Measurements from ENCODE around the gene SLC25A20. TPM values are rescaled to one million over a fixed set of nuclear protein-coding genes. Genes with fewer than 3 reads are reported as not detected.

The SLC25A20 gene
- total RNA-seq, 1 donor from 2014 or later = 4.7 TPM

DNA sequence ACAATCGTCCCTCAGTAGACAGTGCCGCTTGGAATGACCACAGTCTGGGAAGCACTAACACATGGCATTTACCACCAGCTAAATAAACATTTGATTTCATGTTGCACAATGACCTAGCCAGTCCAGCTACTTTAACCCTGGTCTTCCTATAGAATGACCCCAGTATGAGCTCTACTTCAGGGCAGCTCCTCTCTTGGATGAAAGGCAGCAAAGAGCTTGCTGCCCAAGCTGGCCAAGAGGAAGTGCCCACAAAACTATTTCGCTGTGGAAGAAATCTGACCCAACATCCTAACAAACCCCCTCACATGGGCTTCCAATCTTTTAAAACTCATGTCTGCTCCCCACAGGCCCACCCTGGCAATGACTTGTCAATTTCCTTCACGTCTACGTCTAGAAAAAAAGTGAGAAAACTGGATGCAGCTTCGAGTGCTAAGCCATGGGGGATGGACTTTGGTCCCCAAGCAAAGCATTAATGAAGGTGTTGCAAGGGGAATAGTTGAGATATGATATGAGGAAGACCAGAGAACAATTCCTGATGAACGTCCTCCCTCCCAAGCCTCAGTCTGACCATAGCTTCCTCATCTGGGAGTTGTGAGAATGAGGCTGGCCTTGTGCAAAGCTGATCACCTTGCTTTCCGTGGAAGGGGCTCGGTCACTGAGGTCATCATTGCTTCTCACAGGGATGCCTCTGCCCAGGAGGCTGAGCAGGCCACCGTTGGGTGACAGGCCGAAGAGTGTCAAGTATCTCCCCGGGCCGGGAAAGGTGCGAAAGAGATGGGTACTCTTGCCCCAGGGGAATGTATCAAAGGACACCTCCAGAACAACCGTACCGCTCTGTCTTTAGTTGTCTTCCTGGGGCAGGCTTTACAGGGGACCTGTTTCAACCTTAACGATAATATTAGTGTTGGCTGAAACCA is 964 bp downstream of the SLC25A20 start:
- ATAC-seq = peak; percentile 9

DNA sequence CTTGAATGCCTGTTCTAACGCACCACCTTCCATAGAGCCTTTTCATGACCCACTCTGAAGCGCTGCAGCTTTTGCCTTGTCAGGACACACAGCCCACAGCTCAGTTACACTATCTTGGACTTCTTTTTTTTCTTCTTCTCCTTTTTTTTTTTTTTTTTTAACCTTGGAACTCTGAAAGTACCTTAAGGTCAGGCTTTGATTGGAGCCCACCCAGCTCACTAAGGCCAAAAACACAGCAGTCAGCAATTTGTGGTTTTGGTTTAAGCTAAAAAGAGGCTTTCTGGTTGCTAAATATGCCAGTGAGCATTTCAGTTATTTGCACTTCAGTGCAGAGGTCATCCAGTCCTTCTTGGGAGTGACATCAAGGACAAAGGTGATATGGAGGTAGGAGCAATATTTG is 1.7 kb downstream of the SLC25A20 start:
- ATAC-seq = no peak

DNA sequence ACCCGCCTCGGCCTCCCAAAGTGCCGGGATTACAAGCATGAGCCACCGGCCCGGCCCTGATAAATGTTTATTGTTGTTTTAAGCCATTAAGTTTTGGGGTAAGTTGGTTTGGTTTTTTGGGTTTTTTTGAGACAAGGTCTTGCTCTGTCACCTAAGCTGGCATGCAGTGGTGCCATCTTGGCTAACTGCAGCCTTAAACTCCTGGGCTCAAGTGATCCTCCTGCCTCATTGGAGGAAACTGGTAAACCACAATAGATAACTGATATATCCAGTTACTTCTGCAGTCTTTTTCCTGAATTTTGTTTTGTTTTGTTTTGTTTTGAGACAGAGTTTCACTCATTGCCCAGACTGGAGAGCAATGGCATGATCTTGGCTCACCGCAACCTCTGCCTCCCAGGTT is 4.2 kb downstream of the SLC25A20 start:
- ATAC-seq = no peak

DNA sequence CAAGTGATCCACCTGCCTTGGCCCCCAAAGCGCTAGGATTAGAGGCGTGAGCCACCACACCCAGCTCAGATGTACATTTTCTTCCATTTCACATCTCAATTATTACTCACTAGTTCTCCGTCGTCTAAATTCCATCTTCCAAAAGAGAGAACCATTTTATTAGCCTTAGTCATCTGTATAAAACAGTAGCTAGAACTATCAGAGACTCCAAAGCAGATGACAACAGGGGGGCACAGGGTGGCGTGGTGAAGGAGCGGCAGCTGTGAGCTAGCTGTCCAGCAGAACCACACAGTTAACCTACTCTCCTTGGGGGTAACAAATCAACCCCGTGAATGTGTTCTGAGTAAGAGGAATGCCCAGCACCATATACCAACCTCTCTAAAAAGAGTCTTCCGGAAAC is 7.1 kb downstream of the SLC25A20 start:
- no peak for ATAC-seq

DNA sequence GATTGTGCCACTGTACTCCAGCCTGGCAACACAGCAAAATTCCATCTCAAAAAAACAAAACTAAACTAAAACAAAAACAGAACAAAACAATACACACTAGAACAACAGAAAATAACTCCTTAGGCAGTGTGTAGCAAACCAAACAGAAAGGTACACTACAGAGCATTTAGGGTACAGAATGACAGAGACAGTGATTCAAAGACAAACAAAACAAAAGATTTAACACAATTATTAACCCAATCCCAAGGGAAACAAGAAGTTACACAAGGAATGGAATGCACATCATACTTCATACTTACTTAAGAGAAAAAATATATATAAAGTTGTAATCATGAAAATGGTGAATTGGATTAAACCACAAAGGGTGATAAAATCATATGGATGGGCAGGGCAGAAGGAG is 12.9 kb downstream of the SLC25A20 start:
- ATAC-seq = no peak

DNA sequence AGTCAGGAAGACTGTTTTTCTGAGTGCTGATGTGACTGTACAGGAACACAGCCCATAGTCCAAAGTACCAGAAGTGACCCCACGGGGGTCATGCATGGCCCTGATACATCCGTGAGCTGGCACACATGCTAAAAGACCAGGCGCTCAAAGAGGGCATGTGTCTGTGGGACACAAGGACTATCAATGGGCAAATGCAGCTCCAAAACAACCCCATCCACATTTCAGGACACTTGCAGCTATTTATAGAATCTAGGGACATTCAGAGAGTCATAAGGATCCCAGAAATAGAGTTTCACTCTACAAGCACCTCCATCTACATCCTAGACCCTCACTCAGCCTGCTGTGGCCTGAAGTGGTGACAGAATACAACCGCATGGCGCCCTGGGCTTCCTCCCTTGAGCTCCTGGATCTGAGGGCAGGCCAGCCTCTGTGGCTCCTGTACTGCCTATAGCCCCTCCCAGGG is 17.0 kb downstream of the SLC25A20 start:
- no peak for ATAC-seq

DNA sequence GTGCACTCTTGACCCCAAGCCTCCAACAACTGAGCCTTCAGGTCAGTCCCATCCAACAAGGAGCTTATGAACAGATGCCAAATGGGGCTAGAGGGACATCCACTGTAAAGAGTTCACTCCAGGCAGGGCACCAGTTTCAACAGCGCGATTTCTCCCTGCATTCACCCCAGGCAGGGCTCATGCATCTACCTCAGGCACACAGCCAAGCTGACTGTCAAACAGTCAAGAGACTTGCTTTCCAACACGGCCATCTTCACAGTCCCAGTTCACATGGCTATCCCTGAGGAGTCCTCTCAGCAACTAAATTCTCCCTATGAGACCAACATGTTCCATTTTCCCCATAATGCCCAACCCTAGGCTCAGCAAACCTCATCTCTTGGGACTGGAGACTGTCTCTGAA is 17.7 kb downstream of the SLC25A20 start:
- no peak for ATAC-seq

DNA sequence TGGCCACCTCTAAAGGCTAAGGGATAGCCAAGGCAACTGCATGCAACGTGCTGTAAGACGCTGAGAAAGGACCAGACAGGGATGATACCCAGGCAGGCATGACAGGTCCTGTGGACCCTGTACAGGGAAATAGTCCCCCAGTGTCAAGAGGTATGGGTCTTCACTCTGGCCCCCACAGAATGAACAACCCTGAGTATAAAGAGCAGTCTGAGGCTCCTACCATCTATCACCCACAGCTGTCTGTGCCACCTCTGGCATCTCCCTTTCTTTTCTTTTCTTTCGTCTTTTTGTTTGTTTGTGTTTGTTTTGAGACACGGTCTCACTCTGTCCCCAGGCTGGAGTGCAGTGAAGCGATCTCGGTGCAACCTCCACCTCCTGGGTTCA is 18.7 kb downstream of the SLC25A20 start:
- ATAC-seq = no peak

DNA sequence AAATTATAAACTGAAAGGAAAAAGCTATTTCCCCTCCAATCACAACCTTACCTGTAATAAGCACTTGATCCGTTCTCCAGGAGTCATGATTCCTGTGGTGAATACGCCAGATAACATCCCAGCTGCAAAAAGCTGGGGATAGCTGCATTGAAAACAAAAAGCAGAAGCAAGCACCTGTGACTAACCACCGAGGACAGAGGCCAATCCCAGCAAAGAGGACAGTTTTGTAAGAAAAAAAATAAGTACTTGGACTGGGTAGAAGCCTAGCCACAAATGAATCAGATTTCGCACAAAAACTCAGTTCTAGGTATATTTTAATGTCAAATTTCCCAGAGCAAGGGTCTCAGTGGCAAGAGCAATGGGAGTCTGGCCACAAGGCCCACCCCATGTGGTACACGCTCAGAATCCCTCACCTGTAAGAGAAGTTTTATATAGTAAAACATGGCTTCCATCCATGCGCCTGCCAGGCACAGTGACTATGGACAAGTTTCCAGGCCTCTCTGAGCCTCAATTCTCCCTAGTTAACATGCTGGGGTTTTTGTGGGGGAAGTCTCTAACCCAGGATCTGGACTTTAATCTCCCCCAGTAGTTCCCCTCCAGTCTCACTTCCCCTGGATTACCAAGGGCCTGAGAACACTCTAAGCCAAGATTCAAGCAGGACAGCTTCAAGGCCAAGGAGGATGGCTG is 19.2 kb downstream of the SLC25A20 start:
- ATAC-seq = no peak

DNA sequence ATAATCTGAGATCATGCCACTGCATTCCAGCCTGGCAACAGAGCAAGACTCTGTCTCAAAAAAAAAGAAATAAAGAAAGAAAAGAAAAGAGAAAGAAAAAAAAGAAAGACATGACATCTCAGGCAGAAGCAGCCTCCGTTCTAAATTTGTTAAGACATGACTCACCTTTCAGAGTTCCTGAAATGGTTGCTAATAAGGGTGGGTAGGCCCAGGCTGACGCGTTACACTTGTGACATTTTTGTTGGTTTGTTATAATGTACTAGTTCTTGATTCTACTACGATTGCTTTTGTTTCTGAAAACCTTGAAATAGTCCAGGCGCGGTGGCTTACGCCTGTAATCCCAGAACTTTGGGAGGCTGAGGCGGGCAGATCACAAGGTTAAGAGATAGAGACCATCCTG is 21.0 kb downstream of the SLC25A20 start:
- no peak for ATAC-seq

DNA sequence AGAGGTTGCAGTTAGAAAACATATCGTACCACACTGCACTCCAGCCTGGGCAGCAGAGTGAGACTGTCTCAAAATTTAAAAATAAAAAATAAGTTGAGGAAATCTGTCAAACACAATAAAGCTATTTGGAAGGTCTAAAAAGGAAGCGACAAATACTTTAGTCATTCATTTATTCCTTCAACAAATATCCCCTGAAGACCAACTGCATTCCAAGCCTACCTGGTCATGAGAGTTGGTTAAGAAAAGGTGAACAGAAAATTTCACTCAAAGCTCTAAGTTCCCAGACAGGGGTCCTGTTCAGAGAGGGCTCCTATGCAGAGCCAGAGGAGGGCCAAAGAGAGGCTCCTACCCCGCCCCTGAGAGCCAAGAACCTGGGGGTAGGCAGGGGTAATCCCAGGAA is 35.6 kb downstream of the SLC25A20 start:
- ATAC-seq = no peak

DNA sequence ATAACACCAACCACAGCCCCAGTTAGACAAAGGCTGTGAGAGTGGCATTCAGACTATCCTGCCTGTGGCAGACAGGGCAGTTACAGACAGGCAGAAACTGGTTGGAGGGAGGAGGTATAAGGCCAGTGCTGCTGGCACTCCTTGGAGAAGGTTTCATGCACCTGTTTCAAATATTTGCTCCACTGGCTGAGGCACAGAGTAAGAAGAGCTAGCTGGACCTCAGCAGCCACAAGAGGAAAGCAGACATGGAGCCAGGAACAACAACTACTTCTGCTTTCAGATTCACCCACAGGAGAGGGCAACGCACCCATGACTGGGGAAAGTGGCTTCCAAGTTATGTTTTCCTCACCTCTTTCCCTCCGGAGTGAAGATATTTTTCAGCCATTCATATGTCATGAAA is 39.5 kb downstream of the SLC25A20 start:
- ATAC-seq = no peak

DNA sequence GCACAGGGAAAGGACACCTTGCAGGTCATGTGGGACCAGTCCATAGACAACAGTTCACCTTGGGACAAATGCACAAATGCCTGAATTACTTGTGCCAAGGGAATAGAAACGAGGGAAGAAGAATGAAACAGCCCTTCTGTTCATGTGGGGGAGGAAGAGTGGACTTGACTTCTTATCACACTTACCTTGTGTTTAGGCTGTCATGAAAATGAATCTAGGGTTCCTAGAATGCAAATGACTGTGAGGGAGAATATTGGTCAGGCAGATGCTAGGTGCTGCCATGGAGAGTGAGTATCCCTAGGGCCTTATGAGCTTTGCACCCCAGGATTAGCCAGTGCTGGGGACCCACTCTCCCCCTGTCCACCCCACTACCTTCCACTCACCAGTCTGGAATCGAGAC is 40.0 kb downstream of the SLC25A20 start:
- ATAC-seq = no peak

DNA sequence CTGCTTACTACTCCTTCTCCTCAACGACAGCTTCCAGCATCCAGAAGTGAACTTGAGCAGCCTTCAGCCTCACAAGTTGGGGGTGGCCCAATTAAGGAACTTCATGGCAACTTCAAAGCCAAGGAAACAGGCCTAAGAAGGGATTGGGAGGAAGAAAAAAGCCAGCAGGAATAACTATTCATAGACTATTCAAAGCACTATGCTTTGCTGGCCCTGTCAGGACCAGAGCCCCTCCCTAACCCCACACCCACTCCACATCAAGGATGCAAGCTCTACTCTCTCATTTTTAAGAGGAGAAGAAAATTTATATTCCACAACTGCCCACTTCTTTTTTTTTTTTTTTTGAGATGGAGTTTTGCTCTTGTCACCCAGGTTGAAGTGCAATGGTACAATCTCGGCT is 41.0 kb downstream of the SLC25A20 start:
- no peak for ATAC-seq

DNA sequence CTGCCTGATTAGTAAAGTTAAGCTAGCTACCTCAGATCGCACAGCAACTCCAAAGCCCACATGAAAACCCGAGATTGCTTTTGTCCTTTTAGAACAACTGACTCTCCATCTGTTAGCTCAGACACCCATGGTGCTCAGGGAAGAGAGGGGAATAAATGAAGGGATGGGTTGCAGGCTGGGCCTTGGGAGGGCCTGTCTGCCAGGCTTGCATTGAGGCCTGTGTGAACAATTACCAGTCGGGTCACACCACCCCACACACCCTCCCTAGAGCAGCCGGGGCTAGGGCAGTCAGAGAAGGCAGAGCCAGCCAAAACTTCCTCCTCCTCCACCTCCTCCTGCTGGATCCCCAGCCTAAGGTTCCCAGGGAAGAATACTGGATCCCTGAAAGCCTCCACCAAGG is 42.2 kb downstream of the SLC25A20 start:
- no peak for ATAC-seq

DNA sequence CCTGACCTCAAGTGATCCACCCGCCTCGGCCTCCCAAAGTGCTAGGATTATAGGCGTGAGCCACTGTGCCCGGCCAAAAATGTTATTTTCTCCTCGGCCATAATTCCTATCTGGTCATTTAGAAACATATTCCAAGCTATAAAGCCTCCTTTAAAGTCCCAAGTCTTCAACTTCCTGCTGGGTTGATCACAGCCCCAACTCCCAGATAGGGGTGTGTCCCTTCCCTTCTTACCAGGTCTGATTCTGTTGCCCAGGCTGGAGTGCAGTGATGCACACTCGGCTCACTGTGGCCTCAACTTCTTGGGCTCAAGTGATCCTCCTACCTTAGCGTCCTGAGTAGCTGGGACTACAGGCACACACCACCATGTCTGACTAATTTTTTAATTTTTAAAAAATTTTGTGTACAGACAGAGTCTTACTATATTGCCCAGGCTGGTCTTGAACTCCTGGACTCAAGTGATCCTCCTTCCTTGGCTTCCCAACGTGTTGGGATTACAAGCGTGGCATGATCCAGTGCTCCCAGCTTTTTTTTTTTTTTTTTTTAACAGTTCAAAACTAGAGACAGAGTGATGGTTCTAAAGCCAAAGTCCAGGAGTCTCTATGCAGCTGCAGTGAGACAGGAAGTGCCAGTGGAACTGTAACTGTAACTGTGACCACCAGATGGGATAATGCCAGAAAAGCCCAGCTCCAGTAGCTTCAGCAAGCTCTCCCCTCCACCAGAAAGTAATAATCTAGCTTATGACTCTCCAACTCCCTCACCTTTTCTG is 42.8 kb downstream of the SLC25A20 start:
- ATAC-seq = no peak

DNA sequence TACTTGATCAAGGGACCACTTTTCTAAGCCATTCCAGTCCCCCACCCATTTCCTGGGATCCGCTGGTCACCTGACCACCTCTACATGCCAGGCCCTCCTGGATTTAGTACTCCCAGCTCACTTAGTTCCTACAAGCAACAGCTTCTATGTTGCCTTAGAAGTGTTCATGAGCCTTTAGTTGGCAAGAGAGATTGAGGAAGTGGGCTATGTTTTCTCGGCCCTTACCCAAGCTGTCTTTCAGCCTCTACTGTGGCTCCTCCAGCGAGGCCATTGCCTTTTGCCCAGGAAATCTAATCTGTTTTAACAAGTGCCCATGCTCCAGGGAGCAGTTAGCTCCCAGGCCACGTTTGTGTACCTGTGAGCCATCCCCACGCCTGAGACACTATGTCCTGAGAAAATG is 46.5 kb downstream of the SLC25A20 start:
- ATAC-seq = no peak

DNA sequence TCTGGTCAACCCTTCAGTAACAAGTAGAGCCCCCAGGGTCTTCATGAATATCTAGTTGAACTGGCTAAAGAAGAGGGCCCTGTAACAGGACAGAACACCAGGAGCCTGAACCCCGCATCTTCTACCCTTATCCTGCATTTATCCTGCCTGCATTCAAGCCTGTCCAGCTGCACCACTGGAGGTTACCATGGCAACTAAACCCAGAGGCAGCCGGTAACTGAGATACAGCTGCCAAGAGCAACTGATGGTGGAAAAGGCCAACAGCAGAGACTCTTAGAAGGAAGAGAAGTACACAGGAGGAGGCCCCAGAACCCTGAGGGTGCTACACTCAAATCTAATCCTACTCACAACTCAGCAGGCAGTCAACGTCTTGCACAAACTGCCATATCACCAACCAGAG is 47.3 kb downstream of the SLC25A20 start:
- ATAC-seq = no peak

DNA sequence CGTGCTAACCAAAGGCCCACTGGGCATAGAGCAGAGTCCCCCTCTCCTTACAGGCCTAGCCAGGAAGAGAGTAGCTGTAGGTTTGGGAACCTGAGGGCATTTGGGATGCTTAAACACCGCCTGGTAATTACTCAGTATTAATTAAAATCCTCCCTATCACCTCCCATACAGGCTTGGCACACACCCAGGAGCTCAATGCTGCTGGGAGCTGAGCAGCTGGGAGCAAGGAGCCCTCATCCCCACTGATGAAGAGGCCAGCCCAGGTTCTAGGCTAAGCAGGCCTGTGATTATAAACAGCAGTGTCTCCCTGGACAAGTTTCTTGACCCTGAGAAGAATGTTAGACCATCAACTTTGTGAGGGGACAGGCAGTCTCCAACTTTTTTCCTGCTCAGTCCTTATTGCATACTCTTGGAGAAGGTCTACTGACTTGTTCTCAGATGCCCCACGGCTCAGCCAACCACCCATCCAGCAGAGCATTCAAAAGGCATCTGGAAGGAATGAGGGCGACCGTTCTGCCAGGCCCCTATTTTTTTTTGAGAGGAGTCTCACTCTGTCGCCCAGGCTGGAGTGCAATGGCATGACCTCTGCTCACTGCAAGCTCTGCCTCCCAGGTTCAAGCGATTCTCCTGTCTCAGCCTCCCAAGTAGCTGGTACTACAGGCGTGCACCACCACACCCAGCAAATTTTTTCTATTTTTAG is 49.7 kb downstream of the SLC25A20 start:
- no peak for ATAC-seq

DNA sequence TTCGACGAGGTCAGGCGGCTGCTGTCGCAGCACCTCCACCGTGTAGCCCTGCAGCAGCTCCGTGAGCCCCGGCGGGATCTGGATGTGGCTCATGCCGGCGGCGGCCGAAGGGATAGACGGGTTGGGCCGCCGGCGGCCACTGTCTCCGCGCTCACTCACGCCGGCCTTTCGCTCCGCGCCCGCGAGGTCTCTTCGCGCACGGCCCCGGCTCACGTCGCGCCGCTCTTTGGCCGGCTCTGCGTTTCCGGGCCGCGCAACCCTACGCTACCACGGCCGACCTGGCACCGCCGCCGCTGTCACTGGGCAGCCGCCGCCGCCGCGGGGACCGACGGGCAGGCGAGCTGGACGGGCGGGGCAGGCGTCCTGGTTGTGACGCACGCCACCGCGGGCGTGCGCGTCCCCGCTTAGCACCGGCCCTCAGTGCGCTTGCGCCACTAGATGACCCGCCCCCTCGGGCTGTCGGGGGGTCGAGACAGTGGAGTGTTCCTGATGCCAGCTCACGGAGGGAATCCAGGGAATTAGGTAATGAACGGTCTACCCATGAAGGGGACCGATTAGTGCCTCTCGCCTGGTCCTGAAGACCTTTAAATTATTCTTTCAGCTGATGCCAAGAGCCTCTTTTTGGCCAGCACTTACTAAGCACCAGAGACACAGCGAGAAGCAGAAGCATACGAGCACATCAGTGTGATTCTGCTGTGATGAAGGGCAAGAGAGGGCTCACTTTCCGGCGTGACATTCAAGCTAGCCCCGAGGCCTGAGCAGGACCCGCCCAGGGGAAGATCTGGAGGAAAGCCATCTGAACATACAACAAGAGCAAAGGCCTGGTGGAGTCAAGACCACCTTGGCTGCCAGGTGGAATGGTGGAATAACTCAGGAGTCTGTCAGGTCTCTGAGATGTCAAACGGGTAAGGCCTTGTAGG is 50.9 kb downstream of the SLC25A20 start, which contains the start of gene PRKAR2A:
Gene PRKAR2A, minus strand, starts transcription at position 371 of the 920 bp plus-strand sequence. Its CDS starts 278 bp downstream, at position 93.
- ATAC-seq = peak; percentile 95

DNA sequence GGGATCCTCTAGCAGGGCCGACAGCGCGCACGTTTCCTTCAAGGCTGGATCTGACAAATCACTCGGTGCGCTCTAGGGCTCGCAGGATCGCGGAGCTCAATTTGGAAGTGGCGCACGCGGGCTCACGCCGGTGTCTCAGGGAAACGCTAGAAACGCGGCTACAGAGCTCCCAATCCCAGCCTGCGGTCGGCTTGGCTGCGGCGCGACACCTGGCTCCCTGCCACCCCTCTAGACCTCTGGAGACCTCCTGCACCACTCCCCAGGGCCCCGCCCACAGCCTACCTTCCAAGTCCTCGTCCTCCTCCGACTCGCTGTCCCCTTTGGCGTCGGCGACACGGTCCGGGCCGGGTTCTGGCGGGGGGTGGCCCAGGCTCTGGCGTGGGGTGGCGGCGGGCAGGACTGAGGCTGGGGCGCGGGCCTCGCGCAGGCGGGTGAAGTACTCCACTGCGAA is 51.6 kb downstream of the SLC25A20 start:
- ATAC-seq = peak; percentile 72
